WTC11 (cell line): ENCODE results near the gene PTPRG. TPM values are rescaled to one million over a fixed set of nuclear protein-coding genes. Genes with fewer than 3 reads are reported as not detected.

Source experiments
- ATAC-seq: fragments of 200-7000 bp; cut with Tn5 transposase; 2 replicates; pipeline ENCODE4 v1.10.0; 2021; ENCODE audit warnings: mild to moderate bottlenecking, moderate library complexity
- CTCF ChIA-PET: fragments of 300-600 bp; sonication (Branson Sonifier 250); formaldehyde crosslinking; loops from one replicate; lab custom pipeline; 2021; ENCODE audit warnings: antibody characterized with exemption; lab: Charles Lee
- POLR2A ChIA-PET: fragments of 350-600 bp; sonication (Branson Sonifier 250); formaldehyde crosslinking; loops from one replicate; lab custom pipeline; 2021; ENCODE audit warnings: antibody characterized with exemption; lab: Charles Lee
- DNase-seq: peaks from one replicate; pipeline ENCODE4 v3.0.0; 2021; ENCODE audit warnings: low spot score
- H3K27ac Mint-ChIP-seq: 2 replicates; pipeline ENCODE4 v1.8.0; 2021; ENCODE audit warnings: mixed read lengths
- H3K27me3 Mint-ChIP-seq: 2 replicates; pipeline ENCODE4 v1.8.0; 2021; ENCODE audit warnings: low read depth, mild to moderate bottlenecking, moderate library complexity, mixed read lengths
- H3K36me3 Mint-ChIP-seq: 2 replicates; pipeline ENCODE4 v1.8.0; 2021; ENCODE audit warnings: mixed read lengths
- H3K4me1 Mint-ChIP-seq: 2 replicates; pipeline ENCODE4 v1.8.0; 2022; ENCODE audit warnings: mixed read lengths
- H3K4me3 Mint-ChIP-seq: 2 replicates; pipeline ENCODE4 v1.8.0; 2021; ENCODE audit warnings: mild to moderate bottlenecking, moderate library complexity, mixed read lengths
- H3K9me3 Mint-ChIP-seq: 2 replicates; pipeline ENCODE4 v1.8.0; 2021; ENCODE audit warnings: mixed read lengths
- ATF1 ChIP-seq: sonication (generic); formaldehyde crosslinking; IDR thresholded peaks from 2 replicates; pipeline ENCODE4 v1.8.1; 2023; ENCODE audit warnings: mild to moderate bottlenecking, moderate library complexity, missing genetic modification reagents
- ATF2 ChIP-seq: sonication (generic); formaldehyde crosslinking; IDR thresholded peaks from 2 replicates; pipeline ENCODE4 v1.8.1; 2022; ENCODE audit warnings: low read depth, missing genetic modification reagents, borderline replicate concordance
- ATF6 ChIP-seq: sonication (generic); formaldehyde crosslinking; IDR thresholded peaks from 2 replicates; pipeline ENCODE4 v1.8.1; 2023; ENCODE audit warnings: mild to moderate bottlenecking, missing genetic modification reagents
- CREB1 ChIP-seq: sonication (generic); formaldehyde crosslinking; IDR thresholded peaks from 2 replicates; pipeline ENCODE4 v1.8.0; 2023; ENCODE audit warnings: mild to moderate bottlenecking, missing genetic modification reagents
- EMX1 ChIP-seq: fragments of 250-450 bp; sonication (Bioruptor Pico); IDR thresholded peaks from 2 replicates; pipeline ENCODE4 v1.8.0; 2021; ENCODE audit warnings: mild to moderate bottlenecking
- ESRRA ChIP-seq: sonication (generic); formaldehyde crosslinking; IDR thresholded peaks from 2 replicates; pipeline ENCODE4 v1.8.1; 2022; ENCODE audit warnings: mild to moderate bottlenecking, missing genetic modification reagents, borderline replicate concordance
- FOXK1 ChIP-seq: sonication (generic); formaldehyde crosslinking; IDR thresholded peaks from 2 replicates; pipeline ENCODE4 v1.8.0; 2022; ENCODE audit warnings: mild to moderate bottlenecking, moderate library complexity, missing genetic modification reagents
- GRHL2 ChIP-seq: fragments of 250-450 bp; sonication (Bioruptor Pico); IDR thresholded peaks from 2 replicates; pipeline ENCODE4 v1.8.0; 2022; ENCODE audit warnings: mild to moderate bottlenecking, moderate library complexity; ENCODE audit not compliant: insufficient replicate concordance, severe bottlenecking
- IRF1 ChIP-seq: sonication (generic); formaldehyde crosslinking; IDR thresholded peaks from 2 replicates; pipeline ENCODE4 v1.8.0; 2023; ENCODE audit warnings: missing genetic modification reagents
- IRF2 ChIP-seq: sonication (generic); formaldehyde crosslinking; IDR thresholded peaks from 2 replicates; pipeline ENCODE4 v1.8.0; 2022; ENCODE audit warnings: low read depth, missing genetic modification reagents, borderline replicate concordance
- JUN ChIP-seq: sonication (generic); formaldehyde crosslinking; IDR thresholded peaks from 2 replicates; pipeline ENCODE4 v1.8.0; 2023; ENCODE audit warnings: mild to moderate bottlenecking, missing genetic modification reagents
- MYBL2 ChIP-seq: sonication (generic); formaldehyde crosslinking; IDR thresholded peaks from 2 replicates; pipeline ENCODE4 v1.8.1; 2023; ENCODE audit warnings: mild to moderate bottlenecking, moderate library complexity, missing genetic modification reagents
- NR1H2 ChIP-seq: sonication (generic); formaldehyde crosslinking; IDR thresholded peaks from 2 replicates; pipeline ENCODE4 v1.9.0; 2021; ENCODE audit warnings: mild to moderate bottlenecking, moderate library complexity, missing genetic modification reagents
- PRDM15 ChIP-seq: sonication (generic); formaldehyde crosslinking; IDR thresholded peaks from 2 replicates; pipeline ENCODE4 v1.8.0; 2022; ENCODE audit warnings: missing genetic modification reagents
- SOX15 ChIP-seq: fragments of 250-450 bp; sonication (Bioruptor Pico); IDR thresholded peaks from 2 replicates; pipeline ENCODE4 v1.9.0; 2021; ENCODE audit warnings: mild to moderate bottlenecking
- ZBTB21 ChIP-seq: sonication (generic); formaldehyde crosslinking; IDR thresholded peaks from 2 replicates; pipeline ENCODE4 v1.8.1; 2023; ENCODE audit warnings: mild to moderate bottlenecking, missing genetic modification reagents, borderline replicate concordance
- ZNF138 ChIP-seq: sonication (generic); formaldehyde crosslinking; conservative IDR thresholded peaks from 2 replicates; pipeline ENCODE4 v1.8.1; 2022; ENCODE audit warnings: mild to moderate bottlenecking, moderate library complexity, missing genetic modification reagents
- ZNF317 ChIP-seq: sonication (generic); formaldehyde crosslinking; IDR thresholded peaks from 2 replicates; pipeline ENCODE4 v1.8.1; 2023; ENCODE audit warnings: low read depth, mild to moderate bottlenecking, moderate library complexity, missing genetic modification reagents, borderline replicate concordance
- ZNF425 ChIP-seq: fragments of 250-450 bp; sonication (Bioruptor Pico); conservative IDR thresholded peaks from 2 replicates; pipeline ENCODE4 v1.9.0; 2021; ENCODE audit warnings: mild to moderate bottlenecking
- total RNA-seq: library from RNA; stranded (reverse); gene quantifications from 3 replicates; pipeline ENCODE4 v1.2.3, GENCODE V29; 2021

PTPRG gene
- total RNA-seq, 1 experiment from 2014 or later, result 106 TPM

- CTCF ChIA-PET, result interaction anchor here (1.0 to 1.7 kb wide), 3 partner anchors 10 to 70 kb away, joined by 3 to 5 read pairs (median 4); no protein-coding TSS in a partner anchor
- POLR2A ChIA-PET, result interaction anchor here (0.5 kb wide), 1 partner anchor 401 kb away, joined by 3 read pairs; no protein-coding TSS in a partner anchor
- Mint-ChIP-seq H3K36me3 (peaks cover 24% of the 10 kb centered on the region), H3K9me3 (peaks cover 23% of the 10 kb centered on the region), H3K4me3 (no peak overlapping the region), H3K27ac (peak overlapping the region; percentile 63; the same call in 1 of the 2 replicates), H3K4me1 (0 out of 2 replicates have a peak, but pooled peaks cover 3% of the 10 kb centered on the region), H3K27me3 (no peaks in the 10 kb centered on the region)
- ATAC-seq (no peak), DNase-seq (no peak)
- no peak for TF ChIP-seq ESRRA
- TF ChIP-seq NR1H2 (CRISPR knock-in tag), result no peak
- TF ChIP-seq GRHL2, result no peak
- no peak for TF ChIP-seq EMX1 (CRISPR knock-in tag)
- TF ChIP-seq CREB1, result no peak
- TF ChIP-seq IRF1 (CRISPR knock-in tag), result no peak
Measured at GRCh38 chr3:62119139-62119538, 557.8 kb downstream of the PTPRG start.

GRCh38 chr3:62122819-62123218, 561.4 kb downstream of the PTPRG start:
- Mint-ChIP-seq H3K4me1 (peaks cover 9% of the 10 kb centered on the region), H3K27ac (no peak overlapping the region), H3K9me3 (peaks cover 23% of the 10 kb centered on the region), H3K36me3 (peaks cover 22% of the 10 kb centered on the region), H3K27me3 (no peaks in the 10 kb centered on the region), H3K4me3 (no peak overlapping the region)
- DNase-seq, result no peak
- POLR2A ChIA-PET, result no interaction called here
- CTCF ChIA-PET, result interaction anchor here (1.5 kb wide), 1 partner anchor 8 kb away, joined by 7 read pairs; no protein-coding TSS in a partner anchor
- no peak for TF ChIP-seq ZBTB21 (CRISPR knock-in tag)
- no peak for TF ChIP-seq ATF6
- TF ChIP-seq JUN, result no peak
- no peak for TF ChIP-seq CREB1
- TF ChIP-seq MYBL2 (CRISPR knock-in tag), result no peak
- no peak for TF ChIP-seq ZNF425 (CRISPR knock-in tag)
- no peak for TF ChIP-seq PRDM15 (CRISPR knock-in tag)
- TF ChIP-seq ZNF317 (CRISPR knock-in tag), result no peak
- TF ChIP-seq SOX15, result no peak
- TF ChIP-seq FOXK1 (CRISPR knock-in tag), result no peak
- TF ChIP-seq IRF2 (CRISPR knock-in tag), result no peak
- TF ChIP-seq IRF1 (CRISPR knock-in tag), result no peak
- no peak for TF ChIP-seq ATF1 (CRISPR knock-in tag)
- TF ChIP-seq ATF2 (CRISPR knock-in tag), result no peak
- no peak for TF ChIP-seq ZNF138
- no peak for ATAC-seq
